GM23338 (cell line): Measurements from ENCODE around the gene MYO1E. TPM values are rescaled to one million over a fixed set of nuclear protein-coding genes. Genes with fewer than 3 reads are reported as not detected.

Source experiments
- ATAC-seq: fragments of 200-7000 bp; cut with Tn5 transposase; 3 replicates; pipeline ENCODE4 v1.9.1; 2020
- DNase-seq: peaks from one replicate; pipeline ENCODE4 v3.0.0-alpha.2; 2015; ENCODE audit warnings: low spot score
- H2AFZ ChIP-seq: fragments of 200-600 bp; sonication (generic); 2 replicates; pipeline ENCODE4 v1.8.0; 2016; ENCODE audit warnings: antibody characterized with exemption, mild to moderate bottlenecking, moderate library complexity
- H3F3A ChIP-seq: fragments of 200-600 bp; sonication (generic); replicated peaks from 2 replicates; pipeline ENCODE4 v1.8.0; 2017; ENCODE audit warnings: antibody characterized with exemption, mixed run types, low read depth
- H3K27ac ChIP-seq: fragments of 200-600 bp; sonication (generic); 2 replicates; pipeline ENCODE4 v1.6.1; 2016; ENCODE audit warnings: low read depth
- H3K27me3 ChIP-seq: fragments of 200-600 bp; sonication (generic); 2 replicates; pipeline ENCODE4 v1.8.0; 2016; ENCODE audit warnings: mild to moderate bottlenecking, mixed run types, moderate library complexity; ENCODE audit not compliant: insufficient read depth
- H3K36me3 ChIP-seq: fragments of 200-600 bp; sonication (generic); 2 replicates; pipeline ENCODE4 v1.8.0; 2016; ENCODE audit warnings: mild to moderate bottlenecking; ENCODE audit not compliant: insufficient read depth
- H3K4me1 ChIP-seq: fragments of 200-600 bp; sonication (generic); 2 replicates; pipeline ENCODE4 v1.8.0; 2016; ENCODE audit warnings: mild to moderate bottlenecking, moderate library complexity; ENCODE audit not compliant: insufficient read depth
- H3K4me2 ChIP-seq: fragments of 200-600 bp; sonication (generic); 2 replicates; pipeline ENCODE4 v1.7.1; 2017; ENCODE audit warnings: mixed run types
- H3K4me3 ChIP-seq: fragments of 200-600 bp; sonication (generic); 2 replicates; pipeline ENCODE4 v1.6.1; 2016; ENCODE audit warnings: mixed run types
- H3K79me2 ChIP-seq: fragments of 200-600 bp; sonication (generic); replicated peaks from 2 replicates; pipeline ENCODE4 v1.8.0; 2017; ENCODE audit warnings: mild to moderate bottlenecking; ENCODE audit not compliant: insufficient read depth
- H3K9me2 ChIP-seq: fragments of 200-600 bp; sonication (generic); 2 replicates; pipeline ENCODE4 v1.8.0; 2017; ENCODE audit not compliant: insufficient read depth
- H4K20me1 ChIP-seq: fragments of 200-600 bp; sonication (generic); replicated peaks from 2 replicates; pipeline ENCODE4 v1.8.0; 2017; ENCODE audit warnings: mild to moderate bottlenecking; ENCODE audit not compliant: insufficient read depth
- H3K27ac Mint-ChIP-seq: 2 replicates; pipeline ENCODE4 v1.8.0; 2020; ENCODE audit warnings: inconsistent platforms, mild to moderate bottlenecking, moderate library complexity, mixed read lengths
- H3K27me3 Mint-ChIP-seq: 3 replicates; pipeline ENCODE4 v1.8.0; 2022; ENCODE audit warnings: low read depth, mild to moderate bottlenecking, moderate library complexity, mixed read lengths, inconsistent platforms; ENCODE audit not compliant: insufficient read depth, poor library complexity
- H3K36me3 Mint-ChIP-seq: 3 replicates; pipeline ENCODE4 v1.8.0; 2021; ENCODE audit warnings: low read depth, mild to moderate bottlenecking, inconsistent platforms, moderate library complexity, mixed read lengths
- H3K4me1 Mint-ChIP-seq: 3 replicates; pipeline ENCODE4 v1.8.0; 2020; ENCODE audit warnings: mild to moderate bottlenecking, inconsistent platforms, mixed read lengths
- H3K4me3 Mint-ChIP-seq: 3 replicates; pipeline ENCODE4 v1.8.0; 2021; ENCODE audit warnings: moderate library complexity, mild to moderate bottlenecking, inconsistent platforms, mixed read lengths
- H3K9me3 Mint-ChIP-seq: 3 replicates; pipeline ENCODE4 v1.8.0; 2020; ENCODE audit warnings: moderate library complexity, mild to moderate bottlenecking, inconsistent platforms, mixed read lengths
- CREB1 ChIP-seq: fragments of 250-450 bp; sonication (Bioruptor Pico); IDR thresholded peaks from 2 replicates; pipeline ENCODE4 v1.5.0; 2020; ENCODE audit warnings: low read depth, mild to moderate bottlenecking, moderate library complexity
- ETS1 ChIP-seq: IDR thresholded peaks from 2 replicates; pipeline ENCODE4 v1.6.1; 2016; ENCODE audit warnings: antibody characterized with exemption
- EZH2 ChIP-seq: fragments of 200-600 bp; sonication (generic); IDR thresholded peaks from one replicate; pipeline ENCODE4 v1.8.0; 2017; ENCODE audit warnings: antibody characterized with exemption, mild to moderate bottlenecking, low read depth; ENCODE audit not compliant: unreplicated experiment
- EZH2phosphoT487 ChIP-seq: fragments of 200-600 bp; sonication (generic); IDR thresholded peaks from one replicate; pipeline ENCODE4 v1.8.1; 2018; ENCODE audit warnings: antibody characterized with exemption; ENCODE audit not compliant: unreplicated experiment
- JUNB ChIP-seq: IDR thresholded peaks from one replicate; pipeline ENCODE4 v1.6.1; 2016; ENCODE audit warnings: antibody characterized with exemption; ENCODE audit not compliant: unreplicated experiment
- NANOG ChIP-seq: IDR thresholded peaks from 2 replicates; pipeline ENCODE4 v1.6.1; 2016; ENCODE audit warnings: antibody characterized with exemption, borderline replicate concordance
- POLR2AphosphoS5 ChIP-seq: IDR thresholded peaks from 2 replicates; pipeline ENCODE4 v1.6.1; 2016; ENCODE audit warnings: antibody characterized with exemption, low read depth
- STAT1 ChIP-seq: IDR thresholded peaks from one replicate; pipeline ENCODE4 v1.6.1; 2016; ENCODE audit warnings: antibody characterized with exemption; ENCODE audit not compliant: unreplicated experiment
- ZNF114 ChIP-seq: fragments of 250-450 bp; sonication (Bioruptor Pico); IDR thresholded peaks from 2 replicates; pipeline ENCODE4 v1.5.0; 2020; ENCODE audit warnings: mild to moderate bottlenecking, moderate library complexity
- ZNF331 ChIP-seq: fragments of 250-450 bp; sonication (Bioruptor Pico); IDR thresholded peaks from 2 replicates; pipeline ENCODE4 v1.5.0; 2020; ENCODE audit warnings: low read depth, mild to moderate bottlenecking, moderate library complexity
- polyA plus RNA-seq: library from polyadenylated mRNA; unstranded; fragments of >200 nt; fragmentation: Nextera tagmentation; extraction: Ambion mirVana; gene quantifications from 2 replicates; pipeline ENCODE4 v1.2.1, GENCODE V29; 2016
- total RNA-seq: library from RNA; depleted of rRNA; stranded (reverse); fragments of >200 nt; shearing (Covaris generic); gene quantifications from 2 replicates; pipeline ENCODE4 v1.2.3, GENCODE V29; 2014
- TF ChIP-seq, protein P1 (sequence below): IDR thresholded peaks from one replicate; pipeline ENCODE4 v1.6.1; 2018; ENCODE audit warnings: antibody characterized with exemption; ENCODE audit not compliant: unreplicated experiment
- TF ChIP-seq, protein P2 (sequence below), 2 experiments: fragments of 200-600 bp in 1 of 2; sonication (generic) in 1 of 2; conservative IDR thresholded peaks; 2 replicates each; pipeline versions ENCODE4 v1.5.1 to v1.6.1; 2016 to 2017; ENCODE audit warnings: antibody characterized with exemption in 2 of 2, low read depth in 2 of 2, mild to moderate bottlenecking in 2 of 2, moderate library complexity in 1 of 2

Gene MYO1E
- total and polyA plus RNA-seq, 2 experiments from 2014 or later, result 68.3 to 131 TPM

DNA sequence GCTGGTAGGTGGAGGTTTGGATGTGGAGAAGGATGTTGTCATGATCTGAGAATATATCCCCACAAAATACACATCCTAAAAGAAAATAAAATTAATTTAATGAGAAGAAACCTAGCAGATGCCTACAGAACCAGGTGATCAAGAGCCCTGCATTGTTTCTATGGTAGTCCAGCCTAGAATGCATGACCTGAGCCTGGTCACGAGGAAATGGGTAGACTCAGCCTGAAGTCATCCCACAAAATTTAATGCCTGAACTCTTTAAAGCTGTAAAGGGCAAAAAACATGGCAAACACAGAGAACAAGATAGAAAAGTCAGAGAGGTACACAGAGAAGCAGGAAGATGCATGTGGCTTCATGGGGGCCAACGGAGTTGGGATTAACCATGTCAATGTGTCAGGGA is 130.0 kb downstream of the MYO1E start (continued):
- TF ChIP-seq, protein P1, sequence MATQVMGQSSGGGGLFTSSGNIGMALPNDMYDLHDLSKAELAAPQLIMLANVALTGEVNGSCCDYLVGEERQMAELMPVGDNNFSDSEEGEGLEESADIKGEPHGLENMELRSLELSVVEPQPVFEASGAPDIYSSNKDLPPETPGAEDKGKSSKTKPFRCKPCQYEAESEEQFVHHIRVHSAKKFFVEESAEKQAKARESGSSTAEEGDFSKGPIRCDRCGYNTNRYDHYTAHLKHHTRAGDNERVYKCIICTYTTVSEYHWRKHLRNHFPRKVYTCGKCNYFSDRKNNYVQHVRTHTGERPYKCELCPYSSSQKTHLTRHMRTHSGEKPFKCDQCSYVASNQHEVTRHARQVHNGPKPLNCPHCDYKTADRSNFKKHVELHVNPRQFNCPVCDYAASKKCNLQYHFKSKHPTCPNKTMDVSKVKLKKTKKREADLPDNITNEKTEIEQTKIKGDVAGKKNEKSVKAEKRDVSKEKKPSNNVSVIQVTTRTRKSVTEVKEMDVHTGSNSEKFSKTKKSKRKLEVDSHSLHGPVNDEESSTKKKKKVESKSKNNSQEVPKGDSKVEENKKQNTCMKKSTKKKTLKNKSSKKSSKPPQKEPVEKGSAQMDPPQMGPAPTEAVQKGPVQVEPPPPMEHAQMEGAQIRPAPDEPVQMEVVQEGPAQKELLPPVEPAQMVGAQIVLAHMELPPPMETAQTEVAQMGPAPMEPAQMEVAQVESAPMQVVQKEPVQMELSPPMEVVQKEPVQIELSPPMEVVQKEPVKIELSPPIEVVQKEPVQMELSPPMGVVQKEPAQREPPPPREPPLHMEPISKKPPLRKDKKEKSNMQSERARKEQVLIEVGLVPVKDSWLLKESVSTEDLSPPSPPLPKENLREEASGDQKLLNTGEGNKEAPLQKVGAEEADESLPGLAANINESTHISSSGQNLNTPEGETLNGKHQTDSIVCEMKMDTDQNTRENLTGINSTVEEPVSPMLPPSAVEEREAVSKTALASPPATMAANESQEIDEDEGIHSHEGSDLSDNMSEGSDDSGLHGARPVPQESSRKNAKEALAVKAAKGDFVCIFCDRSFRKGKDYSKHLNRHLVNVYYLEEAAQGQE, result no peak
- no peak for TF ChIP-seq EZH2
- TF ChIP-seq ZNF114 (CRISPR knock-in tag), result no peak
- no peak for TF ChIP-seq POLR2AphosphoS5
- no peak for TF ChIP-seq ZNF331

GRCh38 chr15:59240036-59240435 is 132.6 kb downstream of the MYO1E start:
- no peak overlapping the region for H3K27ac Mint-ChIP-seq
- TF ChIP-seq ZNF114 (CRISPR knock-in tag) (no peak), NANOG (no peak), CREB1 (CRISPR knock-in tag) (no peak), EZH2phosphoT487 (no peak), POLR2AphosphoS5 (no peak), ETS1 (no peak), JUNB (no peak), EZH2 (no peak), STAT1 (no peak), ZNF331 (no peak)
- TF ChIP-seq, protein P2, sequence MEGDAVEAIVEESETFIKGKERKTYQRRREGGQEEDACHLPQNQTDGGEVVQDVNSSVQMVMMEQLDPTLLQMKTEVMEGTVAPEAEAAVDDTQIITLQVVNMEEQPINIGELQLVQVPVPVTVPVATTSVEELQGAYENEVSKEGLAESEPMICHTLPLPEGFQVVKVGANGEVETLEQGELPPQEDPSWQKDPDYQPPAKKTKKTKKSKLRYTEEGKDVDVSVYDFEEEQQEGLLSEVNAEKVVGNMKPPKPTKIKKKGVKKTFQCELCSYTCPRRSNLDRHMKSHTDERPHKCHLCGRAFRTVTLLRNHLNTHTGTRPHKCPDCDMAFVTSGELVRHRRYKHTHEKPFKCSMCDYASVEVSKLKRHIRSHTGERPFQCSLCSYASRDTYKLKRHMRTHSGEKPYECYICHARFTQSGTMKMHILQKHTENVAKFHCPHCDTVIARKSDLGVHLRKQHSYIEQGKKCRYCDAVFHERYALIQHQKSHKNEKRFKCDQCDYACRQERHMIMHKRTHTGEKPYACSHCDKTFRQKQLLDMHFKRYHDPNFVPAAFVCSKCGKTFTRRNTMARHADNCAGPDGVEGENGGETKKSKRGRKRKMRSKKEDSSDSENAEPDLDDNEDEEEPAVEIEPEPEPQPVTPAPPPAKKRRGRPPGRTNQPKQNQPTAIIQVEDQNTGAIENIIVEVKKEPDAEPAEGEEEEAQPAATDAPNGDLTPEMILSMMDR (conservative IDR thresholded peaks at IDR 0.05; ENCODE audit: low read depth in 2 of 2), result no peak
- TF ChIP-seq, protein P1, result no peak

More at GRCh38 chr15:59240036-59240435, 132.6 kb downstream of the MYO1E start:
- H3K4me3 Mint-ChIP-seq, result no peak overlapping the region
- no peaks in the 10 kb centered on the region for H4K20me1 ChIP-seq
- no peaks in the 10 kb centered on the region for H3K9me2 ChIP-seq
- H3K27ac ChIP-seq, result no peak overlapping the region
- peaks cover 5% of the 10 kb centered on the region; the same call in 1 of the 2 replicates for H3K36me3 ChIP-seq
- no peak for ATAC-seq
- peaks cover 3% of the 10 kb centered on the region for H3K36me3 Mint-ChIP-seq
- H3K9me3 Mint-ChIP-seq, result no peaks in the 10 kb centered on the region
- DNase-seq, result no peak
- H3K4me3 ChIP-seq, result no peak overlapping the region
- H3K27me3 Mint-ChIP-seq, result peaks cover 4% of the 10 kb centered on the region
- no peaks in the 10 kb centered on the region for H3F3A ChIP-seq
- H2AFZ ChIP-seq, result no peak overlapping the region
- no peak overlapping the region for H3K4me2 ChIP-seq
- no peaks in the 10 kb centered on the region for H3K27me3 ChIP-seq
- peaks cover 19% of the 10 kb centered on the region for H3K4me1 Mint-ChIP-seq
- peaks cover 18% of the 10 kb centered on the region; the same call in 1 of the 2 replicates for H3K4me1 ChIP-seq
- peaks cover 4% of the 10 kb centered on the region; the same call in 1 of the 2 replicates for H3K79me2 ChIP-seq
